Measurements from ENCODE around the gene GRIP1. TPM values are rescaled to one million over a fixed set of nuclear protein-coding genes. Genes with fewer than 3 reads are reported as not detected.

Gene GRIP1
- total RNA-seq, 1 donor: under 0.01 TPM

DNA sequence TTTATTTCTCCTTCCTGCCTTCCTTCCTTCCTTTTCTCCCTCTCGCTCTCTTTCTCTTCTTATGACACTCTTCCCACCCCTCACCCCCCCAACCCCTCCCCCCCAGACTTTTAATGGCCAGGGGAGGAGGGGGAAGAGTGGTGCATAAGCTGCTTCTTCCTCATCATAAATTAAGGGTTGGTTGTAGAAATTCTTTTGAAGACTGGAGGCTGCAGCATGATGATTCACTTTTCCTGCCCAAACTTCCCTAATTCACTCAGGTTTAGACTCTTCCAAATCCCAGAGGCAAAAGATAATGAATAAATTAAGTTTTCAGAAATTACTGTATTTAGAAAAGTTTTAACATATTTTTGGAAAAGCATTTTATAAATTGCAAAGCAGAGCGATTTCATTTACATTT lies 58.2 kb downstream of the GRIP1 start:
- DNase-seq (ENCODE audit: insufficient read length, low spot score, missing footprints): no peak
- H3K36me3 ChIP-seq (ENCODE audit: insufficient read depth, low read length): no peaks in the 10 kb centered on the region
- TF ChIP-seq, protein P1, sequence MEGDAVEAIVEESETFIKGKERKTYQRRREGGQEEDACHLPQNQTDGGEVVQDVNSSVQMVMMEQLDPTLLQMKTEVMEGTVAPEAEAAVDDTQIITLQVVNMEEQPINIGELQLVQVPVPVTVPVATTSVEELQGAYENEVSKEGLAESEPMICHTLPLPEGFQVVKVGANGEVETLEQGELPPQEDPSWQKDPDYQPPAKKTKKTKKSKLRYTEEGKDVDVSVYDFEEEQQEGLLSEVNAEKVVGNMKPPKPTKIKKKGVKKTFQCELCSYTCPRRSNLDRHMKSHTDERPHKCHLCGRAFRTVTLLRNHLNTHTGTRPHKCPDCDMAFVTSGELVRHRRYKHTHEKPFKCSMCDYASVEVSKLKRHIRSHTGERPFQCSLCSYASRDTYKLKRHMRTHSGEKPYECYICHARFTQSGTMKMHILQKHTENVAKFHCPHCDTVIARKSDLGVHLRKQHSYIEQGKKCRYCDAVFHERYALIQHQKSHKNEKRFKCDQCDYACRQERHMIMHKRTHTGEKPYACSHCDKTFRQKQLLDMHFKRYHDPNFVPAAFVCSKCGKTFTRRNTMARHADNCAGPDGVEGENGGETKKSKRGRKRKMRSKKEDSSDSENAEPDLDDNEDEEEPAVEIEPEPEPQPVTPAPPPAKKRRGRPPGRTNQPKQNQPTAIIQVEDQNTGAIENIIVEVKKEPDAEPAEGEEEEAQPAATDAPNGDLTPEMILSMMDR (IDR thresholded peaks at IDR 0.05; ENCODE audit: extremely low read depth, low read depth, low read length): no peak
- H2AFZ ChIP-seq (ENCODE audit: low read length): no peak overlapping the region
- H3K27ac ChIP-seq (ENCODE audit: low read depth, low read length): no peak overlapping the region
- no peaks in the 10 kb centered on the region for H3K9me3 ChIP-seq (ENCODE audit: low read depth, low read length)
- H3K79me2 ChIP-seq (ENCODE audit: insufficient read depth, low read length): no peaks in the 10 kb centered on the region
- H3K4me2 ChIP-seq (ENCODE audit: insufficient read depth, low read length): no peak overlapping the region
- H3K4me3 ChIP-seq (ENCODE audit: insufficient read depth, low read length): no peak overlapping the region
- no peaks in the 10 kb centered on the region for H3K4me1 ChIP-seq (ENCODE audit: insufficient read depth, low read length)
- no peaks in the 10 kb centered on the region for H3K27me3 ChIP-seq (ENCODE audit: insufficient read depth, low read length)
- H4K20me1 ChIP-seq (ENCODE audit: insufficient read depth, low read length): no peaks in the 10 kb centered on the region

DNA sequence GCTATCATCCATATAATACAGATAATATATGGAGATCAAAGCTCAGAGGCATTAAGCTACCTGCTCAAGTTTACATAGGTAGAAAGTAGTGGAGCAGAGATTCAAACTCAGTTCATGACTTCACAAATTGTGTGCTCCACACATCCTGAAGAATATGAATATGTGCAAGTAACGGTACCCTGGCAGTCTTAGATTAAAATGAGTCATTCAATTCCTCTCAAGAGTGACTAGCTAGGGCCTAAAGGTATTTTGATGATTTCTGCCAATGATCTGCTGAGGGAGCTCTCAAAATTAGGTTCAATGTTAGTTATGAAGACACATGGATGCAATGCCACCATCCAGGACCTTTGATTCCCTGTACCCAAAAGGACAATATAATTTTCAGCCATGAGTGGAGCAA lies 58.9 kb downstream of the GRIP1 start:
- H3K79me2 ChIP-seq (ENCODE audit: insufficient read depth, low read length): no peaks in the 10 kb centered on the region
- no peak for DNase-seq (ENCODE audit: insufficient read length, low spot score, missing footprints)
- no peaks in the 10 kb centered on the region for H4K20me1 ChIP-seq (ENCODE audit: insufficient read depth, low read length)
- no peaks in the 10 kb centered on the region for H3K36me3 ChIP-seq (ENCODE audit: insufficient read depth, low read length)
- no peak overlapping the region for H2AFZ ChIP-seq (ENCODE audit: low read length)
- no peak overlapping the region for H3K4me3 ChIP-seq (ENCODE audit: insufficient read depth, low read length)
- TF ChIP-seq, protein P1 (IDR thresholded peaks at IDR 0.05; ENCODE audit: extremely low read depth, low read depth, low read length): no peak
- no peaks in the 10 kb centered on the region for H3K27me3 ChIP-seq (ENCODE audit: insufficient read depth, low read length)
- H3K4me1 ChIP-seq (ENCODE audit: insufficient read depth, low read length): no peaks in the 10 kb centered on the region
- H3K4me2 ChIP-seq (ENCODE audit: insufficient read depth, low read length): no peak overlapping the region
- H3K9me3 ChIP-seq (ENCODE audit: low read depth, low read length): no peaks in the 10 kb centered on the region
- no peak overlapping the region for H3K27ac ChIP-seq (ENCODE audit: low read depth, low read length)

DNA sequence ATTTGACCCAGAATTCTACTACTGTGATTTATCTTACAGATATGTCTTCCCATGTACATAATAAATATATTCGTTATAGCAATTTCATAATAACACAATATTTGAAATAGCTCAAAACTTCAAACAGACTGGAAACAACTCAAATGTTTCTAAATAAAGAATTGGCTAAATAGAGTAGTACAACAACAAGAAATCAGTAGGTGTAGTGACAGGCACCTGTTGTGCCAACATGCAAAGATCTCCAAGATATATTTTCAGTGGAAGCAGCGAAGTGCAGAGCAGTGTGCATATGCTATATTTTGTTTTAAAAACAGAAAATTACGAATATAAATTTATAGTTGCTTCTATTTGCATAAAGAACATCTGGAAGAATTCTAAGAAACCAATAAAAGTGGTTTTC lies 60.9 kb downstream of the GRIP1 start:
- H3K4me3 ChIP-seq (ENCODE audit: insufficient read depth, low read length): no peak overlapping the region
- no peaks in the 10 kb centered on the region for H3K79me2 ChIP-seq (ENCODE audit: insufficient read depth, low read length)
- no peaks in the 10 kb centered on the region for H3K36me3 ChIP-seq (ENCODE audit: insufficient read depth, low read length)
- H3K4me1 ChIP-seq (ENCODE audit: insufficient read depth, low read length): no peaks in the 10 kb centered on the region
- H2AFZ ChIP-seq (ENCODE audit: low read length): no peak overlapping the region
- no peaks in the 10 kb centered on the region for H3K27me3 ChIP-seq (ENCODE audit: insufficient read depth, low read length)
- TF ChIP-seq, protein P1 (IDR thresholded peaks at IDR 0.05; ENCODE audit: extremely low read depth, low read depth, low read length): no peak
- H4K20me1 ChIP-seq (ENCODE audit: insufficient read depth, low read length): no peaks in the 10 kb centered on the region
- no peaks in the 10 kb centered on the region for H3K9me3 ChIP-seq (ENCODE audit: low read depth, low read length)
- H3K27ac ChIP-seq (ENCODE audit: low read depth, low read length): no peak overlapping the region
- H3K4me2 ChIP-seq (ENCODE audit: insufficient read depth, low read length): no peak overlapping the region
- no peak for DNase-seq (ENCODE audit: insufficient read length, low spot score, missing footprints)

DNA sequence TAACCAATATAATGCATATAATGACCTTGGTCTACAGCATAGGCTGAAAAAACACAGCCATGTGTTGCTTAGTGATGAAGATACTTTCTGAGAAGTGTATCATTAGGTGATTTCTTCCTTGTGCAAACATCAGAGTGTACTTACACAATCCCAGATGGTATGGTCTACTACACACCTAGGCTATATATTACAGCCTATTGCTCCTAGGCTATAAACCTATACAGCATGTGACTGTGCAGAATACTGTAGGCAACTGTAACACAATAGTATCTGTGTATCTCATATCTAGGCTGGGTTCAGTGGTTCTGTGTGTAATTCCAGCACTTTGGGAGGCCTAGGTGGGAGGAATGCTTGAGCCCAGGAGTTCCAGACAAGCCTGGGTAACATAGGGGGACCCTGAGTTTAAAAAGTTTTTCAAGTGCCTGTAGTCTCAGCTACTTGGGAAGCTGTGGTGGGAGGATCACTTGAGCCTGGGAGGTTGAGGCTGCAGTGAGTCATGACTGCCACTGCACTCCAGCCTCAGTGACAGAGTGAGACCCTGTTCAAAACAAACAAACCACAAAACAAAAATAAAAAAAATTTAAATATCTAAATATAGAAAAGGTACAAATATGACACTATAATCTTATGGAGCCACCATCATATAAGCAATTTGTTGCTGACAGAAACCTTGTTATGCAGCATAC lies 66.6 kb downstream of the GRIP1 start:
- no peaks in the 10 kb centered on the region for H3K27me3 ChIP-seq (ENCODE audit: insufficient read depth, low read length)
- H3K4me1 ChIP-seq (ENCODE audit: insufficient read depth, low read length): no peaks in the 10 kb centered on the region

More for the DNA sequence above, 66.6 kb downstream of the GRIP1 start:
- no peak overlapping the region for H3K27ac ChIP-seq (ENCODE audit: low read depth, low read length)
- H4K20me1 ChIP-seq (ENCODE audit: insufficient read depth, low read length): no peaks in the 10 kb centered on the region
- H3K9me3 ChIP-seq (ENCODE audit: low read depth, low read length): no peaks in the 10 kb centered on the region
- TF ChIP-seq, protein P1 (IDR thresholded peaks at IDR 0.05; ENCODE audit: extremely low read depth, low read depth, low read length): no peak
- no peaks in the 10 kb centered on the region for H3K79me2 ChIP-seq (ENCODE audit: insufficient read depth, low read length)
- no peak overlapping the region for H3K4me3 ChIP-seq (ENCODE audit: insufficient read depth, low read length)
- H2AFZ ChIP-seq (ENCODE audit: low read length): no peak overlapping the region
- no peak for DNase-seq (ENCODE audit: insufficient read length, low spot score, missing footprints)
- no peaks in the 10 kb centered on the region for H3K36me3 ChIP-seq (ENCODE audit: insufficient read depth, low read length)
- H3K4me2 ChIP-seq (ENCODE audit: insufficient read depth, low read length): no peak overlapping the region
